Dedifferentiated amniotic fluid mesenchymal stem cell (primary cell): ENCODE measurements around the gene MORN5.

Experiments
- DNase-seq: peaks from one replicate; pipeline ENCODE4 v3.0.0-alpha.2; 2016; ENCODE audit errors: extremely low spot score

The MORN5 gene

DNA sequence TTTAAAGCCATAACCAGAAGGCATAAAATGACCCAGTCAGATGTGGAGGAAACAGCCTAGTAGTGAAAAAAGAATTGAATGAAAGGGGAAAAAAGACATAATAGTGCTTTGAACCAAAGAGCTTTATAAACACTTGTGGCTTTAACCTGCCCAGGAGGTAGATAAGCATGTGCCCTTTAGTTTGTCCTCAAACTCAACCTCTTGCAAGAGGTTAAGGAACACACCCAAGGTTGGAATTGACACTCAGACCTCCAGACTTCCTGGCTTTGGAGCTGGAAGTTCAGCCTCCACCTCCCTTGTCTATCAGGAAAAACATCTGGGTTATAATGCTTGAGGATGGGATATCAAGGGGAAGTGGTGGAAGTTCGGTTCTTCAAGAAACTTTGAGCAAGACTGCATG, 16.4 kb upstream of the MORN5 start:
- DNase-seq, result no peak

DNA sequence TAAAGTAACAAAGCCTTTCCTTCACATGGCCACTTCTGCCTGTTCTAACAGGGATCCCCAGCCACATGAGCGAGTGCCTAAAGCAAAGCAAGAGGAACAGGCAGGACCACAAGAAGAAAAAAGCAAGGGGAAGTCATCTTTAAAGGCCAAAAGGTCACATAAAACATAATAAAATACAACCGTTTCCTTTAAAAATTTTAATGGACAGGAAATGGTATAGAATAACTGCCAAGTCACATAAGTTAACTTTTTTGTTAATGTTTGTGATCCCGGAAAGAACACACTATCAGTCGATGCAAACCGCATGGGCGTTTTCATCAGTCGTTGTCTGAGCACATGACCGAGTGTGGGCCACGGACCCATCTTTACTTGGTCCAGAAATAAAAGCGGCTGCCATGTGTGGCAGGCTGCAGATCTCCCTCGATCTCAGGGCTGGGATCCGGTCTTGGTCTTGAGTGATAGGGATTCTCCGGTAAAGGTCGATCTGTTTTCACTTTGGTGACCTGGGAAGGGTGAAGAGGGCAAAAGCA, 15.8 kb upstream of the MORN5 start:
- DNase-seq, result no peak

DNA sequence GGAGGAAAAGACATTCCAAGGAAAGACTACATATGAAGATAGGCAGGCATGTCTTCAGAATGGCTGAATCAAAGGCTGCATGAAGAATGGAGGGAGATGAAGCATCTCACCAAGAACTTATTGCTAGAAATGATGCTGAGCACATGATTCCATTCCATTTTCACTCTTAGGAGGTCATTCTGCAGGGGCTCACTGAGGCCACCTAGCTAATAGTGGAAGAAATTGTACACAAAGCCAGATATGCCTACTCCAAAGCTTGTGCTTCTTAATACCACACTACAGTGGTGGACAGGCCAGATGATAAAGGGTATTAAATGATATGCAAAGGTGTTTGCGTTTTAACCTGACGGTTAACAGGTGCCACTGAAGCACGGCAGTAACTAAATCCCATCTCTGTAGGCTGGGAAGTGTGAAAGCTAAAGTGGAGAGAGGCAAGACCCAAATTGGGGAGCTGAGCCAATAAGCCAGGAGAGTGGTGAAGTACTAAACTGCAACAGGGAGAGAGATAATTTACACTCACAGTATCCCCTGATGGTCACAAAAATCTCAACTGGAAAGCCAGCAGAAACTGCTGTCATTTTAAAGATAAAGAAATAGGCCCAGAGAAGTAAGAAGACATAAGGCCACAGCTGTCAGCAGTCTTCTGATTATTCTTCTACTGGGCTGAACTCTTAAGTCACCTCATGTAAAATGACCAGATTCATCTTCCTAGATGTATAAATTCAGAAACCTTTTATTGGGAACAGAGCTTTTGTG, 14.7 kb upstream of the MORN5 start:
- DNase-seq, result no peak

DNA sequence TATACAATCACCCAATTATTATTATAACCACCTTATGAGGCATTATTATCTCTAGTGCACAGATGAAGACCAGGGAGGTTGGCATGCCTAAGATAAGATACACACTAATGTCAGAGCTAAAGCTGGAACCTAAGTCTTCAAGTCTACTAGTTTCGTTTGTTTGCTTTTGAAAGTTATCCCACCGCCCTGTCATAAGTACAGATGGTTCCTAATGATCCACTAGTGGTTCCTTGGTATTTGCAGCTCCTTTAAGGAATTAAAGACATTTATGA, 14.2 kb upstream of the MORN5 start:
- no peak for DNase-seq

- no peak for DNase-seq
Measured at GRCh38 chr9:122151267-122151828, 8.4 kb upstream of the MORN5 start.

- DNase-seq, result no peak
Measured at GRCh38 chr9:122155796-122156195, 3.9 kb upstream of the MORN5 start.

- peak; percentile 34 for DNase-seq
Measured at GRCh38 chr9:122158202-122158601, 1.5 kb upstream of the MORN5 start.

GRCh38 chr9:122159925-122160246, 178 bp downstream of the MORN5 start:
- DNase-seq, result no peak

DNA sequence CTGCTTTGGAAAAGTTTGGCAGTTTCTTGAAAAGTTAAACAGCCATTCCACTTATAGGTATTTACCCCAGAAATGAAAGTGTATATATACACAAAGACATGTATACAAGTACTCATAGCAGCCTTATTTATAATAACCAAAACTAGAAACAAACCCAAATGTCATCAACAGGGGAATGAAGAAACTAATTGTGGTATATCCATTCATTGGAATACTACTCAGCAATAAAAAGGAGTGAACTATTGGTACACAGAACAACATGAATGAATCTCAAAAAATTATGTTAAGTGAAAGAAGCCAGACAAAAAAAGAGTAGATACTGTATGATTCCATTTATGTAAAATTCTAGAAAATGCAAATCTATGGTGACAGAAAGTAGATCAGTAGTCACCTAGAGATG, 2.7 kb downstream of the MORN5 start:
- DNase-seq, result no peak

DNA sequence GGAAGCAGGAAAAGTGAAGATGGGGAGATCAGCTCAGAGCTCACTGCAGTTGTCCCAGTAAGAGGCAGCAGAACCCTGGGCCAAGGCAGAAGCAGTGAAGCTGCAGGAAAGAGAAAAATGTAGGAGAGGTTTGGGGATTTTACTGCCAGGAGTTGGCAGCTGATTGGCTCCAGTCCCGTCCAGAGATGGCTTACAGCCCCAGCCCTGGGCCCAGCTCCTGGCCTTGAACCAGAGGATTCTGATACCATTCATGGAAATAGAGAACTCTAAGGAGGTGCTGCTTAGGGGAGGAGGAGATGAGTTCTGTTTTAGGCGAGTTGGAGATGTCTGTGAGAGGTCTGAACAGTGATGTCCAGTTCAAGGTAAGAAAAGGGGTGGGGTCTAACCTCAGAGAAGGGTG, 4.6 kb downstream of the MORN5 start:
- no peak for DNase-seq

DNA sequence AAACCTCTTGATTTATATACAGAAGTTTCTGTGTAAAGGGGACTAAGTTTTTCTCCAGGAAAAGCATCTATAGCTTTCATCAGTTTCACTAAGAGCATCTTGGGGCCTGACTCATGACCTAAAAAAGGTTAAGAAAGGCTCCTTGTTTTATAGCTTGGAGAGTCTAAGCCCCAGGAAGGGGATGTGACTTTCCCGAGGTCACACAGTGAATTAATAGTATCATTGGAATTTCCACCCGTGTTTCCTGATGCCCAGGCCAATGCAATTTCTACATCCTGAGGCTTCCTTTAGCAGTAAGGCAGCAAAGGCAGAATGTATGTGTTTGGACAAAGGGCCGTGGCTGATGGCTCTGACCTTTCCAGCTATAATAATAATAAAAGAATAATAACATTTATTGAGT, 8.6 kb downstream of the MORN5 start:
- no peak for DNase-seq

- no peak for DNase-seq
Measured at GRCh38 chr9:122172131-122172530, 12.4 kb downstream of the MORN5 start.

GRCh38 chr9:122173670-122174069, 14.0 kb downstream of the MORN5 start:
- no peak for DNase-seq

DNA sequence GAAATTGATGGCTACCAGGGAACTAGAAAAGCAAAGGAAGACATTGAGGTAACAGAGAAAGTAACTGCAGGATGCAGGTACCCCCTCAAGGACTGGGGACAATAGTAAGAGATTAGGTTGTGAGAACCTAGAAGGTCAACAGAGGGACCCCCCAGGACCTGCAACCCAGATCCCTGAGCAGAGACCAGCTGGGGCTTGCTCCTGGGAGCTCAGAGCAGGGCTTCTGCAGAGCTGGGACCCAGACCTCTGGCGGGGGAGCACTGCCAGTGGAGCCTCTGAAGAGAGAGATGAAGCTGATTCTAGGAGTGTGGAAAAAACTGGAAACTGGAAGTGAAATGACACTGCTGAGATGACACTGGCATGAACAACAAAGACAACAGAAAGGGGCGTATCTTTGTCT, 17.2 kb downstream of the MORN5 start:
- DNase-seq, result no peak

- DNase-seq, result no peak
Measured at GRCh38 chr9:122179054-122179689, 19.5 kb downstream of the MORN5 start.

DNA sequence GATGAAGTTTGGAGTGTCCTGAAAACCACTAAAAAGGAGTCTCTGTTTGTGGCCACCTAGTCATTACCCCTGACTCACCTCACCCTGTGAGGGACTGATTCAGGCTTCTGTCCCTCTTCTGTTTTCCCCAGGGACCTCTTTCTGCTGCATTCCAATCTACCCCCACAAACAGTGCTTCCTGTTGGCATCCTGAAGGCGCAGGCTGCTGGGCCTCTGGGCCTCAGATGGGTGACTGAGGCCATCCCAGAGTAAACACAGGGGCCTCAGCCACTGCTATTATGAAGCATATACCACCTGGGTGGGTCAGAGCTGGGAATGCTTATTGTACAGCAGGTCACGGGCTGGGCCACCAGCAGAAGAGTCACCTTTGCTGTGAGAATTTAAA, 20.0 kb downstream of the MORN5 start:
- no peak for DNase-seq

- no peak for DNase-seq
Measured at GRCh38 chr9:122180633-122181032, 20.9 kb downstream of the MORN5 start.

DNA sequence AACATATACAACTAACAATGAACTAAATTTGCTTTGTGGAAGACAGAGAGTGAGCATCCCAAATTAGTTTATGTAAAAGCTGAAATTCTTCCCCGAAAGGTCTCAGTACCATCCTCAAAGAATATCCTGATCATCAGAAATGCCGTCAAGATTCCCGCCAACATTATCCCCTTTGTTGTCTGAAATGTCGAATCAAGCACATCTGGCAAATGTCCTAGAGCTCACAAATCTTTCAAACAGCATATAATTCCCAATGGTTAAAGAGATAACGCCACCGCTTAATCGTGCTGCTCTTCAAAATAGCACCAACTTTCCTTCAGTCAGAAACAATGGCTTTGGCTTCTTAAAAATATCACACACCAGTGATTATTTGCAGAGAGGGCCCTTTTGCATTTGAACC, 23.8 kb downstream of the MORN5 start:
- no peak for DNase-seq

- no peak for DNase-seq
Measured at GRCh38 chr9:122184551-122184950, 24.8 kb downstream of the MORN5 start.

DNA sequence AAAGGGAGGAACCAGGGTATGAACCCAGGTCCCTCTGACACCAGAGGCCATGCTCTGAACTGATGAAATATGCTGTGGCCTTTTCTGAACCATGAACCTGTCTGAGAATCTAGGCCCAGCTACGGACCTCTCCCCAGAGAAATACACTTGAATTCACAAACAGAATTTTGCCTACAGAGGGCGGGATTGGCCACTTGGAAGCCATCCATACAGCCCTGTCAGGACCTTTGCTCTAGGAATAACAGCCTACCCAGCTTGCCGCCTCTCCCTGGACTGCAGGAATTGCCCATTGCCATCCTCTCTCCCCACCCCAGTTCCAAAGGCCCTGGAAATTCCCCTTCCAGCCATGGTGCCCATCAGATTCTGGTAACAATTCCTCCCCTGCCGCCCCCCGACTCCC, 26.6 kb downstream of the MORN5 start:
- DNase-seq, result no peak

- no peak for DNase-seq
Measured at GRCh38 chr9:122186777-122187470, 27.2 kb downstream of the MORN5 start.

GRCh38 chr9:122188369-122188768, 28.7 kb downstream of the MORN5 start:
- no peak for DNase-seq
